ENCODE measurements around the gene PLEKHG4B.

PLEKHG4B gene

DNA sequence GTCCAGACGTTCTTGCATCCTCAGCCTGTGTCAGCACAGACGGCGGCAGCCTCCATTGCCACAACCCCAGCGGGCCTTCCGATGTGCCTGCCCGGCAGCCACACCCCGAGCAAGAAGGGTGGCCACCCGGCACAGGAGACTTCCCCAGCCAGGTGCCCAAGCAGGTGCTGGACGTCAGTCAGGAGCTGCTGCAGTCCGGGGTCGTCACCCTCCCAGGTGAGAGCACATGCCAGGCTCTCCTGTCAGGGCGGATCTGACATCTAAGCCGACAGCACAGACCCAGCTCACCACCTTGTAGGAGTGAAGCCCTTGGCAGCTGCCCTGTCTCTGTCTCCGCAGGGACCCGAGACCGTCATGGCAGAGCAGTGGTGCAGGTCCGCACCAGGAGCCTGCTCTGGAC, 51.1 kb downstream of the PLEKHG4B start:
- H3K4me1 ChIP-seq (ENCODE audit: low read length) = no peaks in the 10 kb centered on the region
- H3K4me3 ChIP-seq (ENCODE audit: low read length) = no peak overlapping the region
- no peak overlapping the region for H2AFZ ChIP-seq (ENCODE audit: low read depth, low read length)
- H3K36me3 ChIP-seq (replicated peaks; ENCODE audit: low read depth, low read length) = no peaks in the 10 kb centered on the region
- no peaks in the 10 kb centered on the region for H3K9me3 ChIP-seq (ENCODE audit: insufficient read depth, low read length)
- TF ChIP-seq EZH2phosphoT487 (IDR thresholded peaks at IDR 0.05; ENCODE audit: low read depth) = no peak
- TF ChIP-seq, protein P1, sequence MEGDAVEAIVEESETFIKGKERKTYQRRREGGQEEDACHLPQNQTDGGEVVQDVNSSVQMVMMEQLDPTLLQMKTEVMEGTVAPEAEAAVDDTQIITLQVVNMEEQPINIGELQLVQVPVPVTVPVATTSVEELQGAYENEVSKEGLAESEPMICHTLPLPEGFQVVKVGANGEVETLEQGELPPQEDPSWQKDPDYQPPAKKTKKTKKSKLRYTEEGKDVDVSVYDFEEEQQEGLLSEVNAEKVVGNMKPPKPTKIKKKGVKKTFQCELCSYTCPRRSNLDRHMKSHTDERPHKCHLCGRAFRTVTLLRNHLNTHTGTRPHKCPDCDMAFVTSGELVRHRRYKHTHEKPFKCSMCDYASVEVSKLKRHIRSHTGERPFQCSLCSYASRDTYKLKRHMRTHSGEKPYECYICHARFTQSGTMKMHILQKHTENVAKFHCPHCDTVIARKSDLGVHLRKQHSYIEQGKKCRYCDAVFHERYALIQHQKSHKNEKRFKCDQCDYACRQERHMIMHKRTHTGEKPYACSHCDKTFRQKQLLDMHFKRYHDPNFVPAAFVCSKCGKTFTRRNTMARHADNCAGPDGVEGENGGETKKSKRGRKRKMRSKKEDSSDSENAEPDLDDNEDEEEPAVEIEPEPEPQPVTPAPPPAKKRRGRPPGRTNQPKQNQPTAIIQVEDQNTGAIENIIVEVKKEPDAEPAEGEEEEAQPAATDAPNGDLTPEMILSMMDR (IDR thresholded peaks at IDR 0.05; ENCODE audit: low read depth, low read length) = no peak
- no peak overlapping the region for H3K4me2 ChIP-seq (ENCODE audit: low read length)
- H3K27me3 ChIP-seq (ENCODE audit: low read depth, low read length) = no peaks in the 10 kb centered on the region
- H4K20me1 ChIP-seq (ENCODE audit: insufficient read depth, low read length) = no peaks in the 10 kb centered on the region
- no peak overlapping the region for H3K27ac ChIP-seq (ENCODE audit: low read length)
- H3K9ac ChIP-seq (ENCODE audit: low read length) = no peak overlapping the region
- H3K79me2 ChIP-seq (ENCODE audit: low read length) = no peaks in the 10 kb centered on the region

DNA sequence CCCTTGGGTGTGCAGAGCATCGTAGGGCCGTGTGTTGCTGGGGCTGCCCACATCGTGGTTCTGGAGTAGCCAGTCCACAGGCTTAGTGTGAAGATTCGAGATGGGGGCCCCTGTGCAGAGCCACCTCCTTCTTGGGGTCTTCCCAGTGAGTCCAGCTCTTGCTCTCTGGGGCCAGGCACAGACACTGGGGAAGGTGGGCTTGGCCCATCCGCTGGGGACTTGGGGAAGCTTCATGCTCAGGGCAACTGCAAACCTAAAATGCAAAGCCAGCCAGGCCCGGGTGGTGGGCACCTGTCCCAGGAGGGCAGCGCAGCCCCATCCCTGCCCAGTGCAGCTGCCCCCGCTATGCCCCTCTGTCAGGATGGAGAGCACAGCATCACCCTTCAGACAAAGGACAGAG, 53.0 kb downstream of the PLEKHG4B start:
- no peak overlapping the region for H3K9ac ChIP-seq (ENCODE audit: low read length)
- H3K79me2 ChIP-seq (ENCODE audit: low read length) = no peaks in the 10 kb centered on the region
- TF ChIP-seq EZH2phosphoT487 (IDR thresholded peaks at IDR 0.05; ENCODE audit: low read depth) = no peak
- TF ChIP-seq, protein P1 (IDR thresholded peaks at IDR 0.05; ENCODE audit: low read depth, low read length) = no peak
- no peak overlapping the region for H3K27ac ChIP-seq (ENCODE audit: low read length)
- H3K9me3 ChIP-seq (ENCODE audit: insufficient read depth, low read length) = no peaks in the 10 kb centered on the region
- no peak overlapping the region for H3K4me3 ChIP-seq (ENCODE audit: low read length)
- no peak overlapping the region for H2AFZ ChIP-seq (ENCODE audit: low read depth, low read length)
- no peaks in the 10 kb centered on the region for H3K36me3 ChIP-seq (replicated peaks; ENCODE audit: low read depth, low read length)
- H3K4me2 ChIP-seq (ENCODE audit: low read length) = no peak overlapping the region
- H4K20me1 ChIP-seq (ENCODE audit: insufficient read depth, low read length) = no peaks in the 10 kb centered on the region
- no peaks in the 10 kb centered on the region for H3K4me1 ChIP-seq (ENCODE audit: low read length)
- H3K27me3 ChIP-seq (ENCODE audit: low read depth, low read length) = no peaks in the 10 kb centered on the region

DNA sequence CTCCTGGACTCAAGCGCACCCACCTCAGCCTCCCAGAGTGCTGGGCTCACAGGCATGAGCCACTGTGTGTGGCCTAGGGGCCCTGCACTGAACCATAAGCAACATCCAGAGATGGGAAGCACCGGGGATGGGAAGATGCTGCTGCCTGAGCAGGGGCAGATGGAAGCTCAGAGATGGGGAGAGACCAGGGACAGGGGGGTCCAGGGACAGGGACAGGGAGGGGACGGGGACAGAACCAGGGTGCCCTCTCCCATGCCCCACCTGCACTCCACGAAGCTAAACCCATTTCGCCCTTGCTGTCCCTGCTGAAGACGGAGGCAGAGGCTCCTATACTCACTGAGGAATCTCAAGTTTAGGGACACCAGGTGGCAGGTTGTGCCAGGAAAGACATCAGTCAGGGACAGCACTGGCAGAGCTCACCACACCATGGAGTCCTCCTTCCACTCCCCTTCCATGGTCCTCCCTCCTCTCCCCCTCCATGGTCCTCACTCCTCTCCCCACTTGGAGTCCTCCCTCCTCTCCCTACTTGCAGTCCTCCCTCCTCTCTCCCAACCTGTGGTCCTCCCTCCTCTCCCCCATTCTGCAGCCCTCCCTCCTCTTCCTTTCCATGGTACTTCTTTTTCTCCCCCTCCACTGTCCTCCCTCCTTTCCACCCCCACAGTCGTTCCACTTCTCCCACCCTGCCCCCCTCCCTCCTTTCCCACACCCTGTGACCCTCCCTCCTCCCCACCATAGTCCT, 53.8 kb downstream of the PLEKHG4B start:
- Histone ChIP-seq H3K36me3 (replicated peaks; ENCODE audit: low read depth, low read length) (no peaks in the 10 kb centered on the region), H3K27ac (ENCODE audit: low read length) (no peak overlapping the region), H2AFZ (ENCODE audit: low read depth, low read length) (no peak overlapping the region), H3K9ac (ENCODE audit: low read length) (no peak overlapping the region), H3K4me1 (ENCODE audit: low read length) (no peaks in the 10 kb centered on the region), H3K27me3 (ENCODE audit: low read depth, low read length) (no peaks in the 10 kb centered on the region), H3K79me2 (ENCODE audit: low read length) (no peaks in the 10 kb centered on the region), H3K4me2 (ENCODE audit: low read length) (no peak overlapping the region), H3K9me3 (ENCODE audit: insufficient read depth, low read length) (no peaks in the 10 kb centered on the region), H3K4me3 (ENCODE audit: low read length) (no peak overlapping the region), H4K20me1 (ENCODE audit: insufficient read depth, low read length) (no peaks in the 10 kb centered on the region)
- TF ChIP-seq EZH2phosphoT487 (IDR thresholded peaks at IDR 0.05; ENCODE audit: low read depth) = no peak
- TF ChIP-seq, protein P1 (IDR thresholded peaks at IDR 0.05; ENCODE audit: low read depth, low read length) = no peak

DNA sequence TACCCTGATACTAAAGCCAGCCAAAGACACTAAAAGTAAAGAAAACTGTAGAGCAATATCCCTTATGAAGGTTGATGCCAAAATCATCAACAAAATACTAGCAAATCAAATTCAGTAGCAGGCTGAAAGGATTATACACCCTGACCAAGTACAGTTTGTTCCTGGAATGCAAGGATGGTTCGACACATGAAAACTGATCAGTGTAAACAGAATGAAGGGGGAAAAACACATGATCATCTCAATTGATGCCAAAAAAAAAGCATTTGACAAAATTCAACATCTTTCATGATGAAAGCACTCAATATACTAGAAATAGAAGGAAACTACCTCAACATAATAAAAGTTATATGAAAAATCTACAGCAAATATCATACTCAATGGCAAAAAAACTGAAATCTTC, 55.8 kb downstream of the PLEKHG4B start:
- no peak overlapping the region for H3K27ac ChIP-seq (ENCODE audit: low read length)
- no peak overlapping the region for H3K4me2 ChIP-seq (ENCODE audit: low read length)
- H4K20me1 ChIP-seq (ENCODE audit: insufficient read depth, low read length) = no peaks in the 10 kb centered on the region
- no peaks in the 10 kb centered on the region for H3K27me3 ChIP-seq (ENCODE audit: low read depth, low read length)
- no peaks in the 10 kb centered on the region for H3K9me3 ChIP-seq (ENCODE audit: insufficient read depth, low read length)
- no peak overlapping the region for H3K4me3 ChIP-seq (ENCODE audit: low read length)
- H3K36me3 ChIP-seq (replicated peaks; ENCODE audit: low read depth, low read length) = no peaks in the 10 kb centered on the region
- no peak overlapping the region for H2AFZ ChIP-seq (ENCODE audit: low read depth, low read length)
- no peak overlapping the region for H3K9ac ChIP-seq (ENCODE audit: low read length)
- H3K4me1 ChIP-seq (ENCODE audit: low read length) = no peaks in the 10 kb centered on the region
- TF ChIP-seq, protein P1 (IDR thresholded peaks at IDR 0.05; ENCODE audit: low read depth, low read length) = no peak
- TF ChIP-seq EZH2phosphoT487 (IDR thresholded peaks at IDR 0.05; ENCODE audit: low read depth) = no peak
- no peaks in the 10 kb centered on the region for H3K79me2 ChIP-seq (ENCODE audit: low read length)

Data from OCI-LY3 (cell line).